Endothelial cell of umbilical vein (primary cell): ENCODE data around the gene CRYGN. TPM values are rescaled to one million over a fixed set of nuclear protein-coding genes. Genes with fewer than 3 reads are reported as not detected.

Experiments used
- BruUV-seq: library from RNA; stranded (reverse); fragments of 400-500 nt; replicated peaks from 2 replicates; lab custom pipeline; 2021; lab: Mats Ljungman, UMichigan
- CTCF ChIA-PET: fragments of 300-600, 350-600 bp; sonication (Branson Sonifier 250); formaldehyde crosslinking; loops from one replicate; lab custom pipeline; 2021; ENCODE audit warnings: antibody characterized with exemption, inconsistent platforms; lab: Charles Lee
- POLR2A ChIA-PET: fragments of 300-600, 350-600 bp; sonication (Branson Sonifier 250); formaldehyde crosslinking; loops from one replicate; lab custom pipeline; 2021; ENCODE audit warnings: antibody characterized with exemption, inconsistent platforms; lab: Charles Lee
- DNase-seq: peaks from one replicate; pipeline ENCODE4 v3.0.0-alpha.2; 2011; ENCODE audit warnings: low read depth, low spot score
- FAIRE-seq: peaks from 2 replicates; lab custom pipeline; 2011; peaks lifted over from hg19 to GRCh38; lab: Jason Lieb, UNC
- H2AFZ ChIP-seq: 2 replicates; pipeline ENCODE4 v1.6.0; 2012; ENCODE audit warnings: low read depth, low read length, control low read depth, inconsistent platforms
- H3K27ac ChIP-seq: 2 replicates; pipeline ENCODE4 v1.5.1; 2011; ENCODE audit warnings: low read depth, mild to moderate bottlenecking, control low read depth, low read length, moderate library complexity; ENCODE audit not compliant: insufficient read depth
- H3K27me3 ChIP-seq, 2 experiments: 2 replicates each; pipeline versions ENCODE4 v1.6.0 to v1.6.1; 2011; ENCODE audit warnings: low read length in 2 of 2, mixed read lengths in 1 of 2; ENCODE audit not compliant: control insufficient read depth in 2 of 2, insufficient read depth in 2 of 2
- H3K36me3 ChIP-seq, 2 experiments: 2 replicates in 1 of 2; 3 replicates in 1 of 2; pipeline ENCODE4 v1.5.1; 2011; ENCODE audit warnings: low read length in 2 of 2, mild to moderate bottlenecking in 1 of 2, moderate library complexity in 1 of 2; ENCODE audit not compliant: control insufficient read depth in 2 of 2, insufficient read depth in 2 of 2; ENCODE audit errors: extremely low read depth in 1 of 2
- H3K4me1 ChIP-seq: 3 replicates; pipeline ENCODE4 v1.5.1; 2011; ENCODE audit warnings: mild to moderate bottlenecking, low read length; ENCODE audit not compliant: control insufficient read depth, insufficient read depth; ENCODE audit errors: extremely low read depth
- H3K4me2 ChIP-seq: 2 replicates; pipeline ENCODE4 v1.6.1; 2011; ENCODE audit warnings: low read length, control low read depth, mixed read lengths; ENCODE audit not compliant: insufficient read depth
- H3K4me3 ChIP-seq, 3 experiments: fragments of 200-600 bp in 1 of 3; sonication (generic), shearing (Covaris generic) in 1 of 3; replicated peaks in 1 of 3; 2 replicates each; pipeline ENCODE4 v1.5.1; 2011 to 2016; ENCODE audit warnings: control low read depth in 3 of 3, low read length in 3 of 3, mild to moderate bottlenecking in 2 of 3, inconsistent platforms in 1 of 3, low read depth in 1 of 3, moderate library complexity in 1 of 3; ENCODE audit not compliant: insufficient read depth in 1 of 3
- H3K79me2 ChIP-seq: 2 replicates; pipeline ENCODE4 v1.6.0; 2012; ENCODE audit warnings: low read length, inconsistent platforms; ENCODE audit not compliant: control insufficient read depth, insufficient read depth
- H3K9ac ChIP-seq: replicated peaks from 2 replicates; pipeline ENCODE3; 2011; ENCODE audit warnings: low read length, control low read depth; ENCODE audit not compliant: insufficient read depth; ENCODE audit errors: extremely low read depth
- H3K9me1 ChIP-seq: replicated peaks from 3 replicates; pipeline ENCODE4 v1.6.0; 2011; ENCODE audit warnings: mild to moderate bottlenecking, low read length; ENCODE audit not compliant: control insufficient read depth, insufficient read depth; ENCODE audit errors: extremely low read depth
- H3K9me3 ChIP-seq: replicated peaks from 2 replicates; pipeline ENCODE4 v1.5.1; 2012; ENCODE audit warnings: low read length, inconsistent platforms; ENCODE audit not compliant: control insufficient read depth, insufficient read depth
- H4K20me1 ChIP-seq: replicated peaks from 2 replicates; pipeline ENCODE3; 2011; ENCODE audit warnings: mild to moderate bottlenecking, low read length; ENCODE audit not compliant: control insufficient read depth, insufficient read depth; ENCODE audit errors: extremely low read depth
- CTCF ChIP-seq, 2 donors: IDR thresholded peaks; 1 replicate in 1 of 2; 2 replicates in 1 of 2; pipeline ENCODE4 v1.5.1; 2011; ENCODE audit warnings: low read length in 2 of 2, mild to moderate bottlenecking in 2 of 2, moderate library complexity in 2 of 2, control low read depth in 1 of 2, inconsistent platforms in 1 of 2, low read depth in 1 of 2; ENCODE audit not compliant: insufficient read depth in 1 of 2; ENCODE audit errors: extremely low read depth in 1 of 2
- EZH2 ChIP-seq: IDR thresholded peaks from 2 replicates; pipeline ENCODE4 v1.6.1; 2012; ENCODE audit warnings: borderline replicate concordance, low read depth, mild to moderate bottlenecking, moderate library complexity, low read length, inconsistent platforms; ENCODE audit not compliant: severe bottlenecking
- FOS ChIP-seq: IDR thresholded peaks from 2 replicates; pipeline ENCODE4 v1.6.1; 2011; ENCODE audit warnings: mild to moderate bottlenecking, low read length, moderate library complexity, borderline replicate concordance; ENCODE audit not compliant: insufficient read depth
- GATA2 ChIP-seq: IDR thresholded peaks from 2 replicates; pipeline ENCODE4 v1.7.0; 2011; ENCODE audit warnings: low read depth, mild to moderate bottlenecking, moderate library complexity, mixed read lengths, low read length; ENCODE audit not compliant: insufficient read length, insufficient read depth
- JUN ChIP-seq: IDR thresholded peaks from 2 replicates; pipeline ENCODE4 v1.6.1; 2011; ENCODE audit warnings: borderline replicate concordance, low read depth; ENCODE audit not compliant: insufficient read length, insufficient read depth
- MYC ChIP-seq: IDR thresholded peaks from one replicate; pipeline ENCODE4 v1.6.1; 2011; ENCODE audit warnings: mild to moderate bottlenecking, low read depth, low read length
- POLR2A ChIP-seq: IDR thresholded peaks from 2 replicates; pipeline ENCODE4 v1.6.1; 2012; ENCODE audit warnings: low read depth, mild to moderate bottlenecking, control low read depth, low read length
- POLR2AphosphoS5 ChIP-seq: IDR thresholded peaks from 2 replicates; pipeline ENCODE4 v1.6.1; 2012; ENCODE audit warnings: low read depth, mild to moderate bottlenecking, control low read depth, low read length, moderate library complexity; ENCODE audit not compliant: insufficient read depth
- dilution Hi-C: fragments of 300-500 bp; cut with MboI; formaldehyde crosslinking; loops from one replicate; pipeline ENCODE4 v1.15.0; 2019; ENCODE audit warnings: low sequenced_read_pairs; ENCODE audit not compliant: extremely low pct_ligation_motif_present
- intact Hi-C: fragments of 100-400 bp; cut with micrococcal nuclease; formaldehyde crosslinking; loops from one replicate; pipeline ENCODE4 v1.10.0; 2022
- polyA plus RNA-seq, 4 experiments: library from polyadenylated mRNA; depleted of rRNA in 3 of 4; stranded (reverse) in 3 of 4; unstranded in 1 of 4; fragments of >200 nt; gene quantifications; 2 replicates each; pipeline versions ENCODE4 v1.2.1 to v1.2.3, GENCODE V29; 2011 to 2012; ENCODE audit warnings: missing spikeins in 1 of 4
- total RNA-seq: library from RNA; stranded (reverse); gene quantifications from 2 replicates; pipeline ENCODE4 v1.2.3, GENCODE V29; 2021
- TF ChIP-seq, protein P1 (sequence below): IDR thresholded peaks from 2 replicates; pipeline ENCODE4 v1.6.1; 2011; ENCODE audit not compliant: insufficient read depth, insufficient read length

Gene CRYGN
- total and polyA plus RNA-seq, 2 donors (not counting 3 experiments of a cell fraction or from before 2014, with no cell fraction given) = not detected

GRCh38 chr7:151391358-151391730 lies 48.6 kb downstream of the CRYGN start:
- H3K27ac ChIP-seq = no peak overlapping the region
- intact Hi-C loops (no loop called here), dilution Hi-C loops (no loop called here)
- no peaks in the 10 kb centered on the region for H3K27me3 ChIP-seq
- POLR2A ChIA-PET = no interaction called here
- BruUV-seq = no TSS peak
- H3K36me3 ChIP-seq = no peaks in the 10 kb centered on the region
- CTCF ChIA-PET = no interaction called here
- no peak overlapping the region for H3K4me3 ChIP-seq
- DNase-seq (no peak), FAIRE-seq (no peak)
- no peaks in the 10 kb centered on the region for H3K4me1 ChIP-seq
- H3K79me2 ChIP-seq = no peaks in the 10 kb centered on the region
- TF ChIP-seq POLR2A = no peak
- TF ChIP-seq, protein P1, sequence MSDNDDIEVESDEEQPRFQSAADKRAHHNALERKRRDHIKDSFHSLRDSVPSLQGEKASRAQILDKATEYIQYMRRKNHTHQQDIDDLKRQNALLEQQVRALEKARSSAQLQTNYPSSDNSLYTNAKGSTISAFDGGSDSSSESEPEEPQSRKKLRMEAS = no peak
- H4K20me1 ChIP-seq = no peaks in the 10 kb centered on the region
- H3K9ac ChIP-seq = no peak overlapping the region
- no peaks in the 10 kb centered on the region for H3K9me1 ChIP-seq
- H2AFZ ChIP-seq = no peak overlapping the region
- H3K9me3 ChIP-seq = no peaks in the 10 kb centered on the region
- H3K4me2 ChIP-seq = no peak overlapping the region

GRCh38 chr7:151390598-151391357 lies 49.2 kb downstream of the CRYGN start:
- intact Hi-C loops = no loop called here
- ChIA-PET CTCF (interaction anchor here (1.0 kb wide), 1 partner anchor 58 kb away, joined by 4 read pairs; no protein-coding TSS in a partner anchor), POLR2A (no interaction called here)
- no peak overlapping the region for H3K4me2 ChIP-seq
- H3K27ac ChIP-seq = no peak overlapping the region
- no peak overlapping the region for H2AFZ ChIP-seq
- FAIRE-seq (no peak), DNase-seq (no peak)
- no peak overlapping the region for H3K4me3 ChIP-seq
- no peak for TF ChIP-seq GATA2
- TF ChIP-seq EZH2 = no peak
- TF ChIP-seq FOS = no peak
- TF ChIP-seq JUN = no peak
- TF ChIP-seq CTCF (IDR thresholded peaks at IDR 0.05; ENCODE audit: extremely low read depth in 1 of 2, insufficient read depth in 1 of 2, low read depth in 1 of 2, low read length in 2 of 2) = no peak
- TF ChIP-seq, protein P1 = no peak
- no peak for TF ChIP-seq POLR2A
- no peak for TF ChIP-seq MYC
- no peak for TF ChIP-seq POLR2AphosphoS5
- H3K9me3 ChIP-seq = no peaks in the 10 kb centered on the region
- no peak overlapping the region for H3K9ac ChIP-seq
- no TSS peak for BruUV-seq
- H3K4me1 ChIP-seq = no peaks in the 10 kb centered on the region
- H3K79me2 ChIP-seq = no peaks in the 10 kb centered on the region
- H3K36me3 ChIP-seq = no peaks in the 10 kb centered on the region
- H4K20me1 ChIP-seq = no peaks in the 10 kb centered on the region
- no peaks in the 10 kb centered on the region for H3K9me1 ChIP-seq
- H3K27me3 ChIP-seq = no peaks in the 10 kb centered on the region
- dilution Hi-C loops = no loop called here
